H9 (cell line): ENCODE results near the gene PCNX3. TPM values are rescaled to one million over a fixed set of nuclear protein-coding genes. Genes with fewer than 3 reads are reported as not detected.

Experiments
- DNase-seq: peaks from one replicate; pipeline ENCODE4 v3.0.0-alpha.2; 2017
- H2AFZ ChIP-seq: one replicate; pipeline ENCODE4 v1.6.1; 2013; ENCODE audit warnings: mild to moderate bottlenecking, low read length, control low read depth, moderate library complexity
- H2AK5ac ChIP-seq: 2 replicates; pipeline ENCODE4 v1.6.1; 2013; ENCODE audit warnings: low read length, control low read depth, mixed read lengths; ENCODE audit not compliant: insufficient read length
- H2BK120ac ChIP-seq: one replicate; pipeline ENCODE4 v1.6.1; 2013; ENCODE audit warnings: low read depth, mild to moderate bottlenecking, low read length, control low read depth, inconsistent platforms; ENCODE audit not compliant: poor library complexity, severe bottlenecking
- H2BK12ac ChIP-seq: 2 replicates; pipeline ENCODE4 v1.6.1; 2013; ENCODE audit warnings: low read length, control low read depth, mixed read lengths, low read depth; ENCODE audit not compliant: insufficient read length
- H2BK15ac ChIP-seq: 2 replicates; pipeline ENCODE4 v1.6.1; 2013; ENCODE audit warnings: low read depth, low read length, control low read depth
- H2BK20ac ChIP-seq: one replicate; pipeline ENCODE4 v1.6.1; 2013; ENCODE audit warnings: low read depth, mild to moderate bottlenecking, low read length, control low read depth, inconsistent platforms; ENCODE audit not compliant: poor library complexity, severe bottlenecking
- H2BK5ac ChIP-seq: 2 replicates; pipeline ENCODE4 v1.6.1; 2013; ENCODE audit warnings: low read length, control low read depth, mixed read lengths; ENCODE audit not compliant: insufficient read length
- H3K14ac ChIP-seq: 2 replicates; pipeline ENCODE4 v1.6.1; 2013; ENCODE audit warnings: low read length, control low read depth; ENCODE audit not compliant: insufficient read depth
- H3K18ac ChIP-seq: 2 replicates; pipeline ENCODE4 v1.6.1; 2013; ENCODE audit warnings: low read depth, mild to moderate bottlenecking, mixed read lengths, low read length, control low read depth; ENCODE audit not compliant: insufficient read length
- H3K23ac ChIP-seq: 2 replicates; pipeline ENCODE4 v1.6.1; 2013; ENCODE audit warnings: low read length, control low read depth, mixed read lengths, low read depth; ENCODE audit not compliant: insufficient read length
- H3K23me2 ChIP-seq: 2 replicates; pipeline ENCODE4 v1.6.1; 2013; ENCODE audit warnings: low read depth, mild to moderate bottlenecking, mixed read lengths, low read length, control low read depth; ENCODE audit not compliant: insufficient read length, poor library complexity, severe bottlenecking
- H3K27ac ChIP-seq: 2 replicates; pipeline ENCODE4 v1.5.1; 2013; ENCODE audit warnings: low read length, control low read depth, mixed read lengths, low read depth; ENCODE audit not compliant: insufficient read length
- H3K27me3 ChIP-seq: 2 replicates; pipeline ENCODE4 v1.6.1; 2013; ENCODE audit warnings: low read length, control low read depth, inconsistent platforms; ENCODE audit not compliant: insufficient read depth
- H3K4ac ChIP-seq: 2 replicates; pipeline ENCODE4 v1.6.1; 2013; ENCODE audit warnings: low read depth, mild to moderate bottlenecking, control low read depth, inconsistent platforms, low read length, moderate library complexity
- H3K4me1 ChIP-seq: 2 replicates; pipeline ENCODE4 v1.6.1; 2013; ENCODE audit warnings: low read length, control low read depth, inconsistent platforms; ENCODE audit not compliant: insufficient read depth
- H3K4me2 ChIP-seq: 2 replicates; pipeline ENCODE4 v1.6.1; 2013; ENCODE audit warnings: low read length, control low read depth, mixed read lengths; ENCODE audit not compliant: insufficient read length, insufficient read depth
- H3K56ac ChIP-seq: 2 replicates; pipeline ENCODE4 v1.6.1; 2013; ENCODE audit warnings: low read depth, mild to moderate bottlenecking, mixed read lengths, low read length, control low read depth; ENCODE audit not compliant: insufficient read length
- H3K79me1 ChIP-seq: 2 replicates; pipeline ENCODE4 v1.6.1; 2013; ENCODE audit warnings: low read depth, mild to moderate bottlenecking, moderate library complexity, low read length, control low read depth, inconsistent platforms; ENCODE audit not compliant: insufficient read depth, poor library complexity, severe bottlenecking
- H3K79me2 ChIP-seq: 2 replicates; pipeline ENCODE4 v1.6.1; 2013; ENCODE audit warnings: low read length, control low read depth, inconsistent platforms; ENCODE audit not compliant: insufficient read depth
- H3K9ac ChIP-seq: 2 replicates; pipeline ENCODE4 v1.6.1; 2013; ENCODE audit warnings: low read length, control low read depth, mixed read lengths; ENCODE audit not compliant: insufficient read length; ENCODE audit errors: extremely low read depth
- H3K9me3 ChIP-seq: one replicate; pipeline ENCODE4 v1.6.1; 2013; ENCODE audit warnings: low read depth, low read length, inconsistent platforms; ENCODE audit not compliant: control insufficient read depth
- H3T11ph ChIP-seq: one replicate; pipeline ENCODE4 v1.6.1; 2013; ENCODE audit warnings: mild to moderate bottlenecking, low read length, control low read depth, inconsistent platforms
- H4K20me1 ChIP-seq: one replicate; pipeline ENCODE4 v1.6.1; 2013; ENCODE audit not compliant: control insufficient read depth, insufficient read length, insufficient read depth
- H4K5ac ChIP-seq: 2 replicates; pipeline ENCODE4 v1.6.1; 2013; ENCODE audit warnings: low read depth, mild to moderate bottlenecking, mixed read lengths, low read length, control low read depth; ENCODE audit not compliant: insufficient read length
- H4K8ac ChIP-seq: replicated peaks from 2 replicates; pipeline ENCODE4 v1.6.1; 2013; ENCODE audit warnings: low read length, control low read depth, mixed read lengths, low read depth; ENCODE audit not compliant: insufficient read length
- H4K91ac ChIP-seq: 2 replicates; pipeline ENCODE4 v1.6.1; 2013; ENCODE audit warnings: low read depth, mild to moderate bottlenecking, moderate library complexity, mixed read lengths, low read length, control low read depth; ENCODE audit not compliant: insufficient read length
- H3K27ac Mint-ChIP-seq, 3 experiments: 2 replicates in 2 of 3; 3 replicates in 1 of 3; pipeline ENCODE4 v1.8.0; 2020 to 2021; ENCODE audit warnings: mixed read lengths in 3 of 3, mild to moderate bottlenecking in 1 of 3, moderate library complexity in 1 of 3
- H3K27me3 Mint-ChIP-seq: 2 replicates; pipeline ENCODE4 v1.8.0; 2021; ENCODE audit warnings: low read depth, mild to moderate bottlenecking, moderate library complexity, mixed read lengths
- H3K36me3 Mint-ChIP-seq, 3 experiments: 2 replicates in 2 of 3; 3 replicates in 1 of 3; pipeline ENCODE4 v1.8.0; 2020 to 2021; ENCODE audit warnings: low read depth in 3 of 3, mixed read lengths in 3 of 3; ENCODE audit not compliant: insufficient read depth in 1 of 3
- H3K4me1 Mint-ChIP-seq, 2 experiments: 2 replicates each; pipeline ENCODE4 v1.8.0; 2020; ENCODE audit warnings: mixed read lengths in 2 of 2
- H3K4me3 Mint-ChIP-seq, 2 experiments: 2 replicates in 1 of 2; 3 replicates in 1 of 2; pipeline ENCODE4 v1.8.0; 2020 to 2021; ENCODE audit warnings: mild to moderate bottlenecking in 2 of 2, mixed read lengths in 2 of 2, moderate library complexity in 1 of 2
- H3K9me3 Mint-ChIP-seq, 2 experiments: 2 replicates in 1 of 2; 3 replicates in 1 of 2; pipeline ENCODE4 v1.8.0; 2020; ENCODE audit warnings: mild to moderate bottlenecking in 2 of 2, mixed read lengths in 2 of 2, moderate library complexity in 1 of 2
- WGBS: extraction: QIAGEN DNeasy Blood & Tissue Kit; methylation state at CpG from one replicate; pipeline ENCODE4 v1.1.7; 2013; ENCODE audit warnings: missing lambda C conversion rate, low lambda C conversion rate, mixed read lengths; ENCODE audit not compliant: insufficient read length; ENCODE audit errors: extremely low coverage; 5-methylcytosine and 5-hydroxymethylcytosine counted together
- total RNA-seq: library from RNA; stranded (reverse); gene quantifications from 2 replicates; pipeline ENCODE4 v1.2.1, GENCODE V29; 2021
- TF ChIP-seq, protein P1 (sequence below): fragments of 200-600 bp; sonication (generic); conservative IDR thresholded peaks from 3 replicates; pipeline ENCODE4 v1.8.0; 2021; ENCODE audit warnings: antibody characterized with exemption, mild to moderate bottlenecking

The PCNX3 gene
- total RNA-seq, 1 experiment from 2014 or later = 50.5 TPM

DNA sequence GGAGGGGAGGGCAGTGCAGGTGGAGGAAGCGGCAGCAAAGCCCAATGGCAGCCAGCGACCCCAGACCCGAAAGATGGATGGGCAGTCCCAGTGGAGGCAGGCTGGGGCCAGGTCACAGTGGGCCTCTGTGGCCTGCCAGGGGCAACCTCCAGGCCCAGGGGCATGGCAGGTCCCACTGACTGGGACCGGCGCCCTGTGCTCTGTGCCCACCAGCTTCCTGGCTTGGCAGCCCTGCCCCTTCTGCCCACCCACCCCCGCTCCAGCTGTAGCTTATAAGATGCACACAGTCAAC lies 15.7 kb upstream of the PCNX3 start:
- Histone ChIP-seq H3K9me3 (no peaks in the 10 kb centered on the region), H3K23me2 (no peaks in the 10 kb centered on the region), H3K79me1 (no peaks in the 10 kb centered on the region), H3K79me2 (no peaks in the 10 kb centered on the region), H4K5ac (no peak overlapping the region), H3K23ac (no peak overlapping the region), H3K27me3 (no peaks in the 10 kb centered on the region; the same call in 1 of the 2 replicates), H4K8ac (no peak overlapping the region), H2BK120ac (no peak overlapping the region), H3K27ac (no peak overlapping the region), H3T11ph (no peak overlapping the region), H3K4me1 (no peaks in the 10 kb centered on the region), H3K14ac (no peak overlapping the region), H2BK12ac (no peak overlapping the region), H4K91ac (no peak overlapping the region), H2BK5ac (no peak overlapping the region), H3K4ac (no peak overlapping the region), H2BK15ac (no peak overlapping the region), H2AK5ac (no peak overlapping the region), H3K56ac (no peak overlapping the region), H3K18ac (no peak overlapping the region), H3K9ac (no peak overlapping the region), H3K4me2 (no peak overlapping the region), H4K20me1 (no peaks in the 10 kb centered on the region), H2BK20ac (no peak overlapping the region), H2AFZ (no peak overlapping the region)
- peaks cover 0 to 3% of the 10 kb centered on the region in 2 experiments; a peak in 1 of 4 replicates for H3K4me1 Mint-ChIP-seq
- peaks cover 7% of the 10 kb centered on the region for H3K27me3 Mint-ChIP-seq
- H3K27ac Mint-ChIP-seq = no peak overlapping the region
- H3K9me3 Mint-ChIP-seq = no peaks in the 10 kb centered on the region
- H3K36me3 Mint-ChIP-seq = peaks cover 9 to 35% (median 24%) of the 10 kb centered on the region in 3 experiments
- DNase-seq = no peak
- H3K4me3 Mint-ChIP-seq = no peak overlapping the region
- WGBS = no CpG with 5 or more reads among the region's 6 CpGs
- TF ChIP-seq, protein P1, sequence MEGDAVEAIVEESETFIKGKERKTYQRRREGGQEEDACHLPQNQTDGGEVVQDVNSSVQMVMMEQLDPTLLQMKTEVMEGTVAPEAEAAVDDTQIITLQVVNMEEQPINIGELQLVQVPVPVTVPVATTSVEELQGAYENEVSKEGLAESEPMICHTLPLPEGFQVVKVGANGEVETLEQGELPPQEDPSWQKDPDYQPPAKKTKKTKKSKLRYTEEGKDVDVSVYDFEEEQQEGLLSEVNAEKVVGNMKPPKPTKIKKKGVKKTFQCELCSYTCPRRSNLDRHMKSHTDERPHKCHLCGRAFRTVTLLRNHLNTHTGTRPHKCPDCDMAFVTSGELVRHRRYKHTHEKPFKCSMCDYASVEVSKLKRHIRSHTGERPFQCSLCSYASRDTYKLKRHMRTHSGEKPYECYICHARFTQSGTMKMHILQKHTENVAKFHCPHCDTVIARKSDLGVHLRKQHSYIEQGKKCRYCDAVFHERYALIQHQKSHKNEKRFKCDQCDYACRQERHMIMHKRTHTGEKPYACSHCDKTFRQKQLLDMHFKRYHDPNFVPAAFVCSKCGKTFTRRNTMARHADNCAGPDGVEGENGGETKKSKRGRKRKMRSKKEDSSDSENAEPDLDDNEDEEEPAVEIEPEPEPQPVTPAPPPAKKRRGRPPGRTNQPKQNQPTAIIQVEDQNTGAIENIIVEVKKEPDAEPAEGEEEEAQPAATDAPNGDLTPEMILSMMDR = no peak
